Pancreas (tissue), 10 donors: ENCODE data around the gene BYSL. TPM values are rescaled to one million over a fixed set of nuclear protein-coding genes. Genes with fewer than 3 reads are reported as not detected.
A peak's percentile ranks its signal among the peaks of the same experiment; 100 is the strongest.

ENCODE experiments used
- ATAC-seq, 4 donors: fragments of 200-7000 bp; cut with Tn5 transposase; one replicate each; pipeline versions ENCODE4 v1.8.0 to v1.9.1; 2020; ENCODE audit warnings: mild to moderate bottlenecking in 4 of 4, moderate library complexity in 4 of 4
- DNase-seq, 6 donors: peaks; one replicate each; pipeline ENCODE4 v3.0.0-alpha.2; 2020
- FAIRE-seq: peaks from 2 replicates; lab custom pipeline; 2012; peaks lifted over from hg19 to GRCh38; lab: Jason Lieb, UNC
- H3K27ac ChIP-seq, 4 donors: fragments of 200-600 bp; sonication (generic); 1 replicate in 3 of 4; 2 replicates in 1 of 4; pipeline versions ENCODE4 v1.5.0 to v1.8.0; 2020
- H3K27me3 ChIP-seq, 4 donors: fragments of 200-600 bp; one replicate each; pipeline ENCODE4 v1.8.0; 2021
- H3K36me3 ChIP-seq, 3 donors: fragments of 200-600 bp; sonication (generic) in 1 of 3; one replicate each; pipeline versions ENCODE4 v1.5.0 to v1.8.0; 2020 to 2021
- H3K4me1 ChIP-seq, 3 donors: fragments of 200-600 bp; one replicate each; pipeline ENCODE4 v1.8.0; 2021
- H3K4me3 ChIP-seq, 4 donors: fragments of 200-600 bp; sonication (generic) in 2 of 4; one replicate each; pipeline versions ENCODE4 v1.5.0 to v1.8.0; 2020 to 2021
- H3K9me3 ChIP-seq, 4 donors: fragments of 200-600 bp; one replicate each; pipeline ENCODE4 v1.8.0; 2021
- WGBS, 2 donors: extraction: QIAGEN DNeasy Blood & Tissue Kit; methylation state at CpG; one replicate each; pipeline ENCODE4 v1.1.7; 2013; 5-methylcytosine and 5-hydroxymethylcytosine counted together
- intact Hi-C, 3 donors: fragments of 100-400 bp; cut with DNase I; formaldehyde crosslinking; loops; one replicate each; pipeline versions ENCODE4 v1.11.1 to v1.14.2; 2022
- polyA plus RNA-seq, 2 donors: library from polyadenylated mRNA; stranded (reverse); fragments of 200-250 nt; gene quantifications; one replicate each; pipeline ENCODE4 v1.2.3, GENCODE V29; 2013
- total RNA-seq, 6 donors: library from RNA; stranded (reverse); fragmentation: NEBNext Ultra II Directional in 4 of 6; extraction: Animal tissue kit (Norgen Biotek cat#: 25700) in 4 of 6; gene quantifications; one replicate each; pipeline versions ENCODE4 v1.2.1 to v1.2.4, GENCODE V29; 2021 to 2023
- TF ChIP-seq, protein P1 (sequence below), 4 donors: fragments of 200-600 bp; sonication (generic) in 3 of 4; IDR thresholded peaks; one replicate each; pipeline versions ENCODE4 v1.5.0 to v1.8.0; 2021; ENCODE audit warnings: antibody characterized with exemption in 4 of 4
- donor health status: healthy with polysubstance abuse.
- donor health status: DM: no; HTN: no; CAD: no; lungs with moderate emphysema.
- donor health status: DM: no; HTN: no; CAD: no.
- donor health status: control.
- donor health status: control.
- donor health status: Bipolar disorder and iron deficiency.
- donor health status: DM: yes; HTN: yes; CAD: no.
- donor health status: DM: no; HTN: no; CAD: no.
- donor health status: DM: no; HTN: no; CAD: no.
- donor health status: DM: yes; HTN: yes; CAD: no.

Gene BYSL
- total and polyA plus RNA-seq, 8 donors, result 4.7 to 18.6 (median 9.7) TPM

- Histone ChIP-seq H3K4me3 (peak overlapping the region; percentile 67 to 82 (median 75)), H3K27me3 (no peaks in the 10 kb centered on the region), H3K9me3 (no peaks in the 10 kb centered on the region), H3K27ac (no peak overlapping the region), H3K4me1 (peaks cover 12 to 22% (median 19%) of the 10 kb centered on the region in 3 donors), H3K36me3 (no peaks in the 10 kb centered on the region)
- TF ChIP-seq, protein P1, sequence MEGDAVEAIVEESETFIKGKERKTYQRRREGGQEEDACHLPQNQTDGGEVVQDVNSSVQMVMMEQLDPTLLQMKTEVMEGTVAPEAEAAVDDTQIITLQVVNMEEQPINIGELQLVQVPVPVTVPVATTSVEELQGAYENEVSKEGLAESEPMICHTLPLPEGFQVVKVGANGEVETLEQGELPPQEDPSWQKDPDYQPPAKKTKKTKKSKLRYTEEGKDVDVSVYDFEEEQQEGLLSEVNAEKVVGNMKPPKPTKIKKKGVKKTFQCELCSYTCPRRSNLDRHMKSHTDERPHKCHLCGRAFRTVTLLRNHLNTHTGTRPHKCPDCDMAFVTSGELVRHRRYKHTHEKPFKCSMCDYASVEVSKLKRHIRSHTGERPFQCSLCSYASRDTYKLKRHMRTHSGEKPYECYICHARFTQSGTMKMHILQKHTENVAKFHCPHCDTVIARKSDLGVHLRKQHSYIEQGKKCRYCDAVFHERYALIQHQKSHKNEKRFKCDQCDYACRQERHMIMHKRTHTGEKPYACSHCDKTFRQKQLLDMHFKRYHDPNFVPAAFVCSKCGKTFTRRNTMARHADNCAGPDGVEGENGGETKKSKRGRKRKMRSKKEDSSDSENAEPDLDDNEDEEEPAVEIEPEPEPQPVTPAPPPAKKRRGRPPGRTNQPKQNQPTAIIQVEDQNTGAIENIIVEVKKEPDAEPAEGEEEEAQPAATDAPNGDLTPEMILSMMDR (IDR thresholded peaks at IDR 0.05), result no peak
- no peak for FAIRE-seq
- intact Hi-C loops, result no loop called here
- DNase-seq, result no peak
- no peak for ATAC-seq
- 4 to 8% methylated on average over 7 of the region's 7 CpGs for WGBS, 2 donors
Observed at GRCh38 chr6:41922154-41922553, 855 bp downstream of the BYSL start.

GRCh38 chr6:41927253-41927652 is 6.0 kb downstream of the BYSL start:
- TF ChIP-seq, protein P1 (IDR thresholded peaks at IDR 0.05), result no peak
- Histone ChIP-seq H3K27me3 (no peaks in the 10 kb centered on the region), H3K4me3 (no peak overlapping the region), H3K36me3 (peaks cover 4 to 22% (median 19%) of the 10 kb centered on the region in 3 donors), H3K4me1 (peaks cover 3 to 11% (median 8%) of the 10 kb centered on the region in 3 donors), H3K9me3 (no peaks in the 10 kb centered on the region), H3K27ac (no peak overlapping the region)
- WGBS, 2 donors, result 87 to 92% methylated on average over 6 of the region's 6 CpGs
- DNase-seq (no peak), ATAC-seq (no peak), FAIRE-seq (no peak)
- intact Hi-C loops, result no loop called here

- no peak for ATAC-seq
- H3K36me3 ChIP-seq, result peaks cover 4 to 46% (median 19%) of the 10 kb centered on the region in 3 donors
Observed at GRCh38 chr6:41929924-41930323, 8.6 kb downstream of the BYSL start.

GRCh38 chr6:41931792-41932191 is 10.5 kb downstream of the BYSL start:
- H3K4me1 ChIP-seq, result peaks cover 0 to 4% (median 0%) of the 10 kb centered on the region in 3 donors
- no peak for FAIRE-seq
- intact Hi-C loops, result loop anchor here in 2 of 3 donors (10.0 kb wide), 3 partner anchors 77 to 147 kb away; partner anchors contain the start of genes PRICKLE4 (in 1 of the 2) and TOMM6 (in 1 of the 2)
- TF ChIP-seq, protein P1 (IDR thresholded peaks at IDR 0.05), result no peak
- no peak overlapping the region for H3K4me3 ChIP-seq
- 66 to 72% methylated on average over 2 of the region's 2 CpGs for WGBS, 2 donors
- H3K27ac ChIP-seq, result no peak overlapping the region
- H3K27me3 ChIP-seq, result no peaks in the 10 kb centered on the region
- no peak for ATAC-seq
- H3K9me3 ChIP-seq, result no peaks in the 10 kb centered on the region
- no peak for DNase-seq
- H3K36me3 ChIP-seq, result peaks cover 4 to 52% (median 19%) of the 10 kb centered on the region in 3 donors

More at GRCh38 chr6:41929924-41930323, 8.6 kb downstream of the BYSL start:
- 84 to 96% methylated on average over 6 of the region's 6 CpGs for WGBS, 2 donors
- intact Hi-C loops, result loop anchor here in 2 of 3 donors (10.0 kb wide), 3 partner anchors 75 to 145 kb away; partner anchors contain the start of genes PRICKLE4 (in 1 of the 2) and TOMM6 (in 1 of the 2)
- no peaks in the 10 kb centered on the region for H3K9me3 ChIP-seq
- H3K27ac ChIP-seq, result no peak overlapping the region
- no peak for DNase-seq
- no peaks in the 10 kb centered on the region for H3K27me3 ChIP-seq
- TF ChIP-seq, protein P1 (IDR thresholded peaks at IDR 0.05), result no peak
- no peak for FAIRE-seq
- H3K4me1 ChIP-seq, result no peaks in the 10 kb centered on the region
- H3K4me3 ChIP-seq, result no peak overlapping the region

GRCh38 chr6:41932378-41932777 is 11.1 kb downstream of the BYSL start:
- DNase-seq, result no peak
- no peak for ATAC-seq
- Histone ChIP-seq H3K27ac (no peak overlapping the region), H3K4me1 (peaks cover 0 to 4% (median 0%) of the 10 kb centered on the region in 3 donors), H3K27me3 (no peaks in the 10 kb centered on the region), H3K4me3 (no peak overlapping the region), H3K36me3 (peaks cover 4 to 52% (median 19%) of the 10 kb centered on the region in 3 donors), H3K9me3 (no peaks in the 10 kb centered on the region)
- intact Hi-C loops, result loop anchor here in 2 of 3 donors (10.0 kb wide), 3 partner anchors 78 to 148 kb away; partner anchors contain the start of genes PRICKLE4 (in 1 of the 2) and TOMM6 (in 1 of the 2)
- no peak for FAIRE-seq
- WGBS, 2 donors, result 90 to 92% methylated on average over 15 of the region's 15 CpGs
- TF ChIP-seq, protein P1 (IDR thresholded peaks at IDR 0.05), result no peak
